ACC112 (cell line): ENCODE measurements around the gene BCL2.

Experiments
- H2AFZ ChIP-seq: fragments of 200-600 bp; sonication (generic); one replicate; pipeline ENCODE4 v1.6.0; 2017; ENCODE audit warnings: antibody characterized with exemption, low read length; ENCODE audit not compliant: unreplicated experiment
- H3K27ac ChIP-seq: fragments of 200-600 bp; sonication (generic); 2 replicates; pipeline ENCODE4 v1.5.1; 2014; ENCODE audit warnings: low read depth, mild to moderate bottlenecking, antibody characterized with exemption, low read length, moderate library complexity
- H3K27me3 ChIP-seq: fragments of 200-600 bp; sonication (generic); 2 replicates; pipeline ENCODE4 v1.6.1; 2014; ENCODE audit warnings: mild to moderate bottlenecking, antibody characterized with exemption, low read length, moderate library complexity, mixed read lengths; ENCODE audit not compliant: insufficient read depth
- H3K36me3 ChIP-seq: fragments of 200-600 bp; sonication (generic); 2 replicates; pipeline ENCODE4 v1.6.1; 2016; ENCODE audit warnings: mild to moderate bottlenecking, antibody characterized with exemption, low read length, moderate library complexity, mixed read lengths; ENCODE audit not compliant: insufficient read depth
- H3K4me1 ChIP-seq: fragments of 200-600 bp; sonication (generic); one replicate; pipeline ENCODE4 v1.6.1; 2016; ENCODE audit warnings: low read length, mixed read lengths; ENCODE audit not compliant: insufficient read depth, unreplicated experiment, control insufficient read depth
- H3K4me3 ChIP-seq: fragments of 200-600 bp; sonication (generic); 2 replicates; pipeline ENCODE4 v1.5.1; 2014; ENCODE audit warnings: mild to moderate bottlenecking, low read depth, low read length
- H3K79me2 ChIP-seq: fragments of 200-600 bp; sonication (generic); one replicate; pipeline ENCODE4 v1.6.0; 2016; ENCODE audit warnings: low read length; ENCODE audit not compliant: control insufficient read depth, unreplicated experiment, insufficient read depth

The BCL2 gene

DNA sequence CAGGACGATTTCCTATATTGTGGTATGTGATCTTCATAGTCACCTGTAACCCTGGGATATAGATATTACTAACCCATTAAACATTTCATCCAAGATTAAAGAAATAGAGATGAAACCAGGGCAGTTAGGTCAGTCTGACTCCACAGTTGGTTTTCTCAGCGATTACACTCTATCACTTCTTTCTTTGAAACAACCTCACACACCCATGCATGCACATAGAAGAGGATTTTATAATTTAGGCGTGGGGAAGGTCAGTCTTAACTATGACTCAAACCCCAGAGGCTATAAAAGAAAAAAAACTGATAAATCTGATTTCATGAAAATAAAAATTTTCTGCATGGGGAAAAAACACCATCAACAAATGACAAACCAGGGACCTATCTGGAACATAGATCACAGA is 54.2 kb downstream of the BCL2 start:
- Histone ChIP-seq H2AFZ (no peak overlapping the region), H3K79me2 (no peaks in the 10 kb centered on the region), H3K36me3 (no peaks in the 10 kb centered on the region)

DNA sequence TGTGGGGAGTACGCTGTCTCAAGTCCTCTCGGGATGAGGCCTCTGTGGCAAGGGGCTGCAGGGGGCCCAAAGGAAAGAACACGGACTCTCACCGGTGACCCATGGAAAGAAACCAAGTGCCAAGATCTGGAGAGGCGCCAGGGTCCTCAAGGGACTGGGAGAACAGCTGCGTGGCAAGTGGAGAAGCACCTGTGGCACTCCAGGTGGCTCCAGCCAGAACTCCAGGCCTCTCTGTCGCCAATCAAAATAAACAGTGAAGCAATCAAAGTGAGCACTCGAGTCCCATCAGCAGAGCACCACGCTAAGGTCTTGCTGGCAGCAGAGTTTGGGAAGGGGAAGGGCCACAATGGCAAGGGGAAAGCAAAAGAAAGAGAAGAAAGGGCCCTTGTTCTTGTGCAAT is 54.7 kb downstream of the BCL2 start:
- Histone ChIP-seq H2AFZ (no peak overlapping the region), H3K79me2 (no peaks in the 10 kb centered on the region), H3K27ac (no peak overlapping the region), H3K27me3 (peaks cover 5% of the 10 kb centered on the region; the same call in 1 of the 2 replicates), H3K4me1 (no peaks in the 10 kb centered on the region), H3K4me3 (no peak overlapping the region), H3K36me3 (no peaks in the 10 kb centered on the region)

More for the DNA sequence above, 54.2 kb downstream of the BCL2 start:
- Histone ChIP-seq H3K4me1 (no peaks in the 10 kb centered on the region), H3K27me3 (peaks cover 5% of the 10 kb centered on the region; the same call in 1 of the 2 replicates), H3K27ac (no peak overlapping the region), H3K4me3 (no peak overlapping the region)

DNA sequence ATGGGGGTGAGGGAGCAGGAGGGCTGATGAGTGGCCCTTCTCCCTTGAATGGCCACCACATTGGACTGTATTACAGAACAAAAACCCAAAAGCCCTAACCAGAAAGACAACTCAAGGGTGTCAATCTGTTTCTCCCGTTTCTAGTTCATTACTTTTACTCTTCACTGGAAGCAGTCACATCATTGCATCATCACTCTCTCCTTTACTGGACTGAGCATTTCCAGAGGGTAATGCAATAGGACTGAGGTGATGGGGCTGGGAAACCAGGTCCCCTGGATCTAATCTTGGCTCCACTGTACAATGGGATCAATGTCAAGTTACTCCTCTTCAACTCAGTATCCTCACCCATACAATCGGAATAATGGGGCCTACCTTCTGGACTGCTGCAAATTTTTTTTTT is 56.1 kb downstream of the BCL2 start:
- no peaks in the 10 kb centered on the region for H3K4me1 ChIP-seq
- H3K27me3 ChIP-seq, result peaks cover 5% of the 10 kb centered on the region; the same call in 1 of the 2 replicates
- no peaks in the 10 kb centered on the region for H3K36me3 ChIP-seq
- H2AFZ ChIP-seq, result no peak overlapping the region
- no peak overlapping the region for H3K27ac ChIP-seq
- no peaks in the 10 kb centered on the region for H3K79me2 ChIP-seq
- no peak overlapping the region for H3K4me3 ChIP-seq

DNA sequence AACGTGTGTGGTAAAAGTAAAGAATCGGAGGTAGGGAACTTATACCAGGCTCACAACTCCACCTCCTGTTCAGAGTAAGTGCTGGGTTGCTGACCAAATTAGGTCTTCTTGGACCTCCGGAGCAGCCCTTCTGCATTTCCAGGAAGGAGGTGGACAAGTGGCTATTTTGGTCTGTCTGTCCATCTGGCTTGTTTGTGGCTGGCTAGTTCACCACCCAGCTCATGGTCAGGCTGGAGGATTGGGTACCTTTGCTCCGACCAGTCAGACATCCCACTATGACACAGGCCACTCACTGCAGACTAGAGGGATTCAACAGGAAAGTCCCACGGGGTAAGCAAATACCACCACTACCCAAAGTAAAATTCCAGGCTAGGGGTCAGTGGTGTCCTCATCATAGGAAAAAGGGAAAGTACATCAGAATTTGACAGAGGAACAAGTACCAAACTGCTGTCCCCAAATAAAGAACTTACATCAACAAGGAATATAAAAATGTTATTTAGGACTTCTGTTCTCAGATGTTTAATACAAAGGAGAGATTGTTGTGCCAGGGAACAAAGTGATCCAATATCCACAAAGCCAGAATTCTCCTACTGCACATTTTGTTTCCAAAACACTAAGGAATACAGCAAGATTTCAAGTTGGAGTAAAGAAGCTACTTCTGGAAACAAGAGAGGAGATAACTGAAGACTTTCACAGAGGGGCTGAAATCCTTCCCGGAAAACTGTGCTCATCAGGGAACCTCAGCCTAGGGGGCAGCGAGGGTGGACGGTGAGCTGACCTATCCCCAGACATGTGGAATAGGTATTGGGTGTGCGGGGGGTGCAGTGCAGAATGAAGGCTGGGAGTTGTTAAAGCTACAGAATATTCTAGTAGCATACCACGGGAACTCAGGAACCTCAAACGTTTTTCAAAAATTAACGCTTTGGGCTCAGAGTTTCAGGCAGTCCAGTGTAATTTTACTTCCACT is 56.9 kb downstream of the BCL2 start:
- H3K36me3 ChIP-seq, result no peaks in the 10 kb centered on the region
- H2AFZ ChIP-seq, result no peak overlapping the region
- no peaks in the 10 kb centered on the region for H3K4me1 ChIP-seq
- H3K27ac ChIP-seq, result no peak overlapping the region
- no peaks in the 10 kb centered on the region for H3K79me2 ChIP-seq
- H3K27me3 ChIP-seq, result peaks cover 5% of the 10 kb centered on the region; the same call in 1 of the 2 replicates
- H3K4me3 ChIP-seq, result no peak overlapping the region

DNA sequence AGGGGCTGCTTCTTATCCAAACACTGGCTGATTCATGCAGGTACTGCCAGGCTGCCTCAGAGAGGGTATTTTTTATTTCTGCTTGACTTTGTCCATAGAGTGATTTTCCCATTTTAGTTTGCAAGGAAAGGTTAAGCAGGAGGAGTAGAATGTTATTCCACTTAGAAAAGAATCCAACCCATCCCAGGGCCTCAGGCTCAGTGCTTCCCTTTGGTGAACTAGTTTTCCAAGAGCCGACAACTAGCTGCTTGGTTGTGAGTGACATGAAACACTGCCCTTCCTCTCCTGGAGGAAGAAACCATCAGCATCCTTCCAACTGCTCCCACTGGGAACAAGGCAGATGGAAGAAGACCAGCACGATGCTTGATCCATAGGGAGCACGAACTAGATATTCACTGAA is 58.5 kb downstream of the BCL2 start:
- Histone ChIP-seq H3K79me2 (no peaks in the 10 kb centered on the region), H3K27me3 (peaks cover 5% of the 10 kb centered on the region; the same call in 1 of the 2 replicates), H3K4me1 (no peaks in the 10 kb centered on the region), H2AFZ (no peak overlapping the region), H3K27ac (no peak overlapping the region), H3K4me3 (no peak overlapping the region), H3K36me3 (no peaks in the 10 kb centered on the region)

DNA sequence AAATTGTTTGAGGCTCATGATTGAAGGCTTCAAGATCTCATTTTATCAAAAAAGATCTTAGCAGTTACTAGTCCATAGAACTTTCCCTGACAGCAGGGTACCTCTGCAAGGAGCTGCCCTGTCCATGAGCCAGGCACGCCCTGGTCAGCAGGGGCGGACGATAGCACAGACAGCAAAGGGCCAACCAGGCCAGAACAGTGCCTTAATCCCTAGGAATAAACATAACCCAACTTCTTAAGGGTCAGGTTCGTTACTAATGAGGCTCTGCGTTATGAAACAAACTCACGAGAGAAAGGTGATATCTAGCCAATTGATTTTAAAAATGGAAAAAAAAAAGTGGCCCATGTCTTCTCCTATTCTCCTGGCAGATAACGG is 59.2 kb downstream of the BCL2 start:
- Histone ChIP-seq H3K4me1 (no peaks in the 10 kb centered on the region), H3K4me3 (no peak overlapping the region), H3K79me2 (no peaks in the 10 kb centered on the region), H3K27me3 (peaks cover 5% of the 10 kb centered on the region; the same call in 1 of the 2 replicates), H2AFZ (no peak overlapping the region), H3K36me3 (no peaks in the 10 kb centered on the region), H3K27ac (no peak overlapping the region)

DNA sequence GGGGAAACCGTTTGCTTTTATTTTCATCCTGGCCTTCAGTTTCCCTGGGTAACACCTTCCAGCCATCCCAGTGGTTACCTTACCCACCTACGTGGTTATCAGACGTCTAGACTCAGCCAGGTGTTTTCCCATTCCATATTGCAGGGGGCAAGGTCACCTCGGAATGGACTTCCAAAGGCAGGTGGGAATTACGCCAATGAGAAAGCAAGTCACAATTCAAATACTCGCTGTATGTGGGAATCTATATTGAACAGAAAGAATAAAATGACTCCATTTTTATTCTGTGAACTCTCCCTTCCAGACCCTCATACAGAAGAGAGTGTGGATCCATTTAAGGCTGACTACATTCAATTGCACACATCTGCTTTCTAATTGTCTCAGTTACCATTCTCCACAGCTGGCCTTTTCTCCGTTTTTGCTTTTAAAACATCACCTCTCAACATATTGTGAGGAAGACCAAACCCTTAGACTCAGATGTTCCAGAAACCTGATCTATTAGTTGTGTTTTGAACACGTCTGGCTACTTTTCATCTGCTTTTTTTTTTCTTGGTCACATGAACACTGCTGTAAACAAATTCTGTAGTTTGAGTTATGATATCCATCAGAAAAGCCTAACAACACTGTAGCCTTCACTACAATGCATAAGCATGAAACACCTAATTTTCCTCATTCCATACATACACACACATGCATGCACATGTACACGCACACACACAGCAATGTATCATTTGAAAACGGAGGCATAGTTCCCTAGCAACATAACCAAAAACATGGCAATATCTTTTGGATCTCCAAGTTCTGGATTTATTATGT is 59.8 kb downstream of the BCL2 start:
- H2AFZ ChIP-seq, result no peak overlapping the region
- peaks cover 5% of the 10 kb centered on the region; the same call in 1 of the 2 replicates for H3K27me3 ChIP-seq
- no peak overlapping the region for H3K27ac ChIP-seq
- H3K4me3 ChIP-seq, result no peak overlapping the region
- no peaks in the 10 kb centered on the region for H3K4me1 ChIP-seq
- no peaks in the 10 kb centered on the region for H3K79me2 ChIP-seq
- no peaks in the 10 kb centered on the region for H3K36me3 ChIP-seq

DNA sequence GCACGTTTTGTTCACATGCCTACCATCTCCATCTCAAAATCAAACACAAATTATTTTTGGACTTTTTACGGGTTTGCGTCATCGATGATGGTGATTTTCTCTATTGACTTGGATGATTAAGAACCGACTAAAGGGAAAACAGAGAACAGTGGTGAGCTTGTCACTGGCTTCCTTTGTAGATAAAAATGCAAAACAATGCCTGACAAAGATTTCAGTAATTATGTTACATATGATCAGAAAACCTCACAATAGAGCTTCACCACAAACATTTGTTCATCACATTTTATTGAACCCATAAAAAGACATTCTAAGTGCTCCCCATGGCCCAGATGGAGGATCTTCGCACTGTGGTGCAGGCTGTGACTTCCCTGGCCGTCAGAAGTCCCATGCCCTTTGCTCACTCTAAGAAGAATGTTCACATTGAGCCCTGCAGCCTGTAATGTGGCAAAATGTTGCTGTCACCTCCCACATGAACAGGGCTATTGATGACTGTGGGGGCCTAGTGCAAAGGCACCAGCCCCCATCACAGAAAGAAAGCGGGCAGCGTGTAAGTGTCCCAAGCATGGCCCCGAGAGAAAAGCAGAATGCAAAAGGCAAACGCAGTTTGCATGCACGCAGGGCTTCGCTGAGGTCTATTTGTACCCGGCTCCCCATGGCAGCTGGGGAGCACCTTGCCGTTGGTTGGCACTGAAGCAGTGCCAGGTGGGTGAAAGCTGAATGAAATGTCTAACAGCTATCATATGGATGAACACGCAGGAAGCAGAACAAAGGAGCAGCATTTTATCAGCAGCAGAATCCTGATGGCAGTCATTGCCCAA is 60.6 kb downstream of the BCL2 start:
- no peaks in the 10 kb centered on the region for H3K79me2 ChIP-seq
- no peak overlapping the region for H3K4me3 ChIP-seq
- no peak overlapping the region for H2AFZ ChIP-seq
- no peak overlapping the region for H3K27ac ChIP-seq
- H3K27me3 ChIP-seq, result peaks cover 5% of the 10 kb centered on the region; the same call in 1 of the 2 replicates
- H3K4me1 ChIP-seq, result no peaks in the 10 kb centered on the region
- H3K36me3 ChIP-seq, result no peaks in the 10 kb centered on the region

DNA sequence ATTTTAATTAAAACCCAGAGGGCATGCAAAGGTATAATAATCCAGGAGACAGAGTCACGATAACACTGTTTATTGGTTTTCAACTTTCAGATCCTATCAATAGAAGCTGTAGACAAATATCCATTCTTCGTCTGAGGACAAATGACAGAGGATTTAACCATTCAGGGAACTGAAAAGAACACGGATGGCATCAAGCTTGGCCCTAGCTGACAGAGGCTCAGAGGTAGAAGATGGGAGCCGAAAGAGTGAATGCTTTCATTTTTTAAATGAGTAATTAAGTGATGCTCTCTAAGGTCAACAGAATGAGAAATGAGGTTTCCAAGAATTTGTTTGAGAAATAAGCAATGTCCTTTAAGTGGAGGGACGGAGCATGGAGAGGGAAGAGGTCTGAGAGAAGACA is 62.1 kb downstream of the BCL2 start:
- Histone ChIP-seq H3K27ac (no peak overlapping the region), H2AFZ (no peak overlapping the region), H3K79me2 (no peaks in the 10 kb centered on the region), H3K36me3 (no peaks in the 10 kb centered on the region), H3K4me1 (peaks cover 5% of the 10 kb centered on the region), H3K27me3 (peaks cover 5% of the 10 kb centered on the region; the same call in 1 of the 2 replicates), H3K4me3 (no peak overlapping the region)

DNA sequence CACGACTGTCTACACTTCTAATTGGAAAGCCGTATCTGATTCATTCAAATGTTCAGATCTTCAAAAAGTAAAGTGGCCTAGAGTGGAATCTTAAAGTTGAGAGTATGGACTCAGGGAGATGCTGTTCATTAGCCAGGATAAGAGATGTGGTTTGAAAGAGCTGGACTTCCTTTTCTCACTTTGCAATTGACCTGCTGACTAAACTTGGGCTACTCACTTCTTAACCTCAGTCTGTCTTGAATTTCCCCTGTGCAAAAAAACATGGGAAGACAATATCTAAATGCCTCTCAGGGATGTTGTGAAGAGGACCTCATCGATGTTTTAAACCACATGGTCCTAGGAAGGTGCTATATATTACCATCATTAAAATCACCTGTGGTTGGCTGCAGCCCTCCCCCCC is 64.1 kb downstream of the BCL2 start:
- H2AFZ ChIP-seq, result no peak overlapping the region
- no peak overlapping the region for H3K4me3 ChIP-seq
- no peaks in the 10 kb centered on the region for H3K79me2 ChIP-seq
- H3K27me3 ChIP-seq, result no peaks in the 10 kb centered on the region
- peaks cover 5% of the 10 kb centered on the region for H3K4me1 ChIP-seq
- H3K36me3 ChIP-seq, result no peaks in the 10 kb centered on the region
- H3K27ac ChIP-seq, result no peak overlapping the region
